Measurements from ENCODE around the gene SPATA13.

DNA sequence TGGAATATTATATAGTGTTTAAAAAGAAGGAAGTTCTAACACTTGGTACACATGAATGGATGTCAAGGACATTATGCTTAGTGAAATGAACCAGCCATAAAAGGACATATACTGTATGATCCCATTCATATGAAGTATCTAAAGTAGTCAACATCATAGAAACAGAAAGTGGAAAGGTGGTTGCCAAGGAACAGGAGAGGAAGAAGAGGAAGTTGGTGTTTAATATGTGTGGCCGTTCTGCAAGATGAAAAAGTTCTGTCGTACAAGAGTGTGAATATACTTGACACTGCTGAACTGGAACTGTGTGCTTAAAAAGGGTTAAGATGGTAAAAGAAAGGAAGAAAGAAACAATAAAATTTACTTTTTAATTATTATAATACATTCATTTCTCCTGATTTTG is 115.8 kb downstream of the SPATA13 start:
- TF ChIP-seq, protein P1, sequence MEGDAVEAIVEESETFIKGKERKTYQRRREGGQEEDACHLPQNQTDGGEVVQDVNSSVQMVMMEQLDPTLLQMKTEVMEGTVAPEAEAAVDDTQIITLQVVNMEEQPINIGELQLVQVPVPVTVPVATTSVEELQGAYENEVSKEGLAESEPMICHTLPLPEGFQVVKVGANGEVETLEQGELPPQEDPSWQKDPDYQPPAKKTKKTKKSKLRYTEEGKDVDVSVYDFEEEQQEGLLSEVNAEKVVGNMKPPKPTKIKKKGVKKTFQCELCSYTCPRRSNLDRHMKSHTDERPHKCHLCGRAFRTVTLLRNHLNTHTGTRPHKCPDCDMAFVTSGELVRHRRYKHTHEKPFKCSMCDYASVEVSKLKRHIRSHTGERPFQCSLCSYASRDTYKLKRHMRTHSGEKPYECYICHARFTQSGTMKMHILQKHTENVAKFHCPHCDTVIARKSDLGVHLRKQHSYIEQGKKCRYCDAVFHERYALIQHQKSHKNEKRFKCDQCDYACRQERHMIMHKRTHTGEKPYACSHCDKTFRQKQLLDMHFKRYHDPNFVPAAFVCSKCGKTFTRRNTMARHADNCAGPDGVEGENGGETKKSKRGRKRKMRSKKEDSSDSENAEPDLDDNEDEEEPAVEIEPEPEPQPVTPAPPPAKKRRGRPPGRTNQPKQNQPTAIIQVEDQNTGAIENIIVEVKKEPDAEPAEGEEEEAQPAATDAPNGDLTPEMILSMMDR (IDR thresholded peaks at IDR 0.05; ENCODE audit: extremely low read depth in 1 of 2, insufficient read depth in 1 of 2, low read depth in 1 of 2, low read length in 2 of 2): no peak
- TF ChIP-seq POLR2A (IDR thresholded peaks at IDR 0.05; ENCODE audit: low read depth, low read length) (no peak), POLR2AphosphoS5 (IDR thresholded peaks at IDR 0.05; ENCODE audit: insufficient read depth, low read depth, low read length) (no peak), EZH2 (IDR thresholded peaks at IDR 0.05; ENCODE audit: borderline replicate concordance, low read depth, low read length, severe bottlenecking) (no peak), JUN (IDR thresholded peaks at IDR 0.05; ENCODE audit: borderline replicate concordance, insufficient read depth, insufficient read length, low read depth) (no peak), MYC (IDR thresholded peaks at IDR 0.05; ENCODE audit: low read depth, low read length) (no peak)
- TF ChIP-seq, protein P2, sequence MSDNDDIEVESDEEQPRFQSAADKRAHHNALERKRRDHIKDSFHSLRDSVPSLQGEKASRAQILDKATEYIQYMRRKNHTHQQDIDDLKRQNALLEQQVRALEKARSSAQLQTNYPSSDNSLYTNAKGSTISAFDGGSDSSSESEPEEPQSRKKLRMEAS (IDR thresholded peaks at IDR 0.05; ENCODE audit: insufficient read depth, insufficient read length): no peak

All from endothelial cell of umbilical vein (primary cell).